H1 (cell line): ENCODE measurements around the gene C13orf42. TPM values are rescaled to one million over a fixed set of nuclear protein-coding genes. Genes with fewer than 3 reads are reported as not detected.

ENCODE experiments used
- ATF3 ChIP-seq: IDR thresholded peaks from 2 replicates; pipeline ENCODE4 v1.6.1; 2011; ENCODE audit warnings: low read depth, mild to moderate bottlenecking, low read length; ENCODE audit not compliant: insufficient read depth
- BRCA1 ChIP-seq: IDR thresholded peaks from 2 replicates; pipeline ENCODE4 v1.6.1; 2012; ENCODE audit warnings: low read depth, low read length, improper control_type of control experiment
- EP300 ChIP-seq, 2 experiments: IDR thresholded peaks; 1 replicate in 1 of 2; 2 replicates in 1 of 2; pipeline ENCODE4 v1.6.1; 2011 to 2012; ENCODE audit warnings: low read depth in 2 of 2, low read length in 2 of 2, mild to moderate bottlenecking in 2 of 2, borderline replicate concordance in 1 of 2, inconsistent platforms in 1 of 2, moderate library complexity in 1 of 2
- KDM4A ChIP-seq: IDR thresholded peaks from one replicate; pipeline ENCODE4 v1.7.1; 2012; ENCODE audit warnings: low read depth, mild to moderate bottlenecking, moderate library complexity, low read length, inconsistent platforms; ENCODE audit not compliant: severe bottlenecking
- polyA plus RNA-seq, 7 experiments: library from polyadenylated mRNA; depleted of rRNA in 3 of 7; stranded (reverse) in 5 of 7; unstranded in 2 of 7; fragments of >200 nt in 5 of 7; fragments of 200-250 nt in 2 of 7; gene quantifications; 1 replicate in 5 of 7; 2 replicates in 1 of 7; 4 replicates in 1 of 7; pipeline versions ENCODE4 v1.2.1 to v1.2.3, GENCODE V29; 2011 to 2013; ENCODE audit warnings: missing spikeins in 2 of 7, mixed read lengths in 2 of 7
- total RNA-seq: library from RNA; stranded (reverse); fragmentation: NEBNext Ultra II Directional; extraction: Animal tissue kit (Norgen Biotek cat#: 25700); gene quantifications from 2 replicates; pipeline ENCODE4 v1.2.1, GENCODE V29; 2021

C13orf42 gene
- total and polyA plus RNA-seq, 2 of the 8 experiments (the other 6 are each of a cell fraction or from before 2014, with no cell fraction given): 9.9 to 10.1 TPM

DNA sequence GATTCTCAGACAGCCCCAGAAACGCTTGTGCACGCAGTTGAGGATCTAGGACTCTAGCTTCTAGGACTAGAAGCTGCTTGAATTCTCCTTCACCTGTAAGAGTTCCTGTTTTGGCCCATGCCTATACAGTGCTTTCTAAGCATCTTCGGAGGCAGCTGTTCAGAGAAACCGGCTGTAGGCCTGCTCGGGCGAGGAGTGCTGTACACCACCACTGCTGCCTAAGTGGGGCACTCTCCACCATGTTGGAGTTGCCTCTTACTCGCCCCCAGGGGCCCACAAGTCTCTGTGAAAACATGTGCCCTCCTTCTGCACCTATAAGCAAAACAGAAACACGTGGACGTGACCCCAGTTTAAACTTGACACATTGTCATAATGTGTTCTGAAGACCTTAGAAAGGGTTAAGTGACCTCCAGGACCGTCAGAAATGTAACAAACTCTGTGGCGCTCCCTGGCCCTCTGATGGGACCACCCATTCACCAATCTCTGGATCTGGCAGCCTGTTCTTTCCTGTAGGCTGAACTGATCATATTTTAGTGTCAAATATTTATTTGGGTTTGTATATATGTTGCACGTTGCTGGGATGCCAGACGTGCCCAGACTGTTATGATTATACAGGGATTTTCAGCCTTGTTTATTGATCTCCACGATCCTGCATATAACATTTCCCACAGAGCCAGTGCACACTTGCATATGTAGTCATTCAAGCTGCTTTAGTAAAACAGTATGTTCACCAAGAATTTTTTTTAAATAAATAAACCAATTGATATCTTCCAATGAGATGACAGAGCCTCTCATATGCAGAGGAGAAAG is 60.8 kb downstream of the C13orf42 start (continued):
- no peak for TF ChIP-seq KDM4A
- TF ChIP-seq BRCA1: no peak
- no peak for TF ChIP-seq ATF3
- no peak for TF ChIP-seq EP300 (IDR thresholded peaks at IDR 0.05; ENCODE audit: borderline replicate concordance in 1 of 2, low read depth in 2 of 2, low read length in 2 of 2)
